C4-2B (cell line): Measurements from ENCODE around the gene MYOCD.

ENCODE experiments used
- ZFX ChIP-seq: fragments of 450-650 bp; IDR thresholded peaks from 2 replicates; pipeline ENCODE4 v1.6.1; 2017
- TF ChIP-seq, protein P1 (sequence below): fragments of 450-650 bp; conservative IDR thresholded peaks from 2 replicates; pipeline ENCODE4 v1.5.1; 2017; ENCODE audit warnings: mild to moderate bottlenecking

DNA sequence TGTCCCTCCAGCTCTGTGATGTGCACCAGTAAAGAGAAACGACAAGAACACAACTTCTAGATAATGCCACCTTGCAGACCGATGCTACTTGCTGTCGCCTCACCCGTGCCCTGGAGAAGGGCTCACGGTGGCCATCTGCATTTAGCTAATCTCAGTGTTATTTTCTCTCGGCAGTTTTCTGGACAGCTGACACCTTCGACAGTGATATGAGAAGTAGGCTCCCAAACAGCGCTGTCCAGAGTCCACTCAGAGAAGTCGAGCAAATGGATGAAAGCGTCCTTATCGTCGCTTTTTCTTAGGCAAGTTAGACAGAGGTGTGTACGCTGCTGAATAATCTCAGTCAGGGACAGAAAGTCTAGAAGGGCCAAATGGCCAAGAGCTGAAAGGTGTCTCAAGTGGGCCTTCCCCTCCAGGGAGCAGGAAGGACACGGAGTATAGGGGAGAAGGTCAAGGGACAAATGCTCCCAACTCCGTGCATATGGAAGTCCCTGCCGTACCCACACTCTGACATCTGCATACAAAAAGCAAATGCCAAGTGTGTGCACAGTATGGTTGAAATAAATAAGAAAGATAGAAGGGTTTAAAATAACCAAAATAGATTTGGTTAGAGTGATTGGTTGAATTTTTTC, 42.4 kb upstream of the MYOCD start:
- TF ChIP-seq, protein P1, sequence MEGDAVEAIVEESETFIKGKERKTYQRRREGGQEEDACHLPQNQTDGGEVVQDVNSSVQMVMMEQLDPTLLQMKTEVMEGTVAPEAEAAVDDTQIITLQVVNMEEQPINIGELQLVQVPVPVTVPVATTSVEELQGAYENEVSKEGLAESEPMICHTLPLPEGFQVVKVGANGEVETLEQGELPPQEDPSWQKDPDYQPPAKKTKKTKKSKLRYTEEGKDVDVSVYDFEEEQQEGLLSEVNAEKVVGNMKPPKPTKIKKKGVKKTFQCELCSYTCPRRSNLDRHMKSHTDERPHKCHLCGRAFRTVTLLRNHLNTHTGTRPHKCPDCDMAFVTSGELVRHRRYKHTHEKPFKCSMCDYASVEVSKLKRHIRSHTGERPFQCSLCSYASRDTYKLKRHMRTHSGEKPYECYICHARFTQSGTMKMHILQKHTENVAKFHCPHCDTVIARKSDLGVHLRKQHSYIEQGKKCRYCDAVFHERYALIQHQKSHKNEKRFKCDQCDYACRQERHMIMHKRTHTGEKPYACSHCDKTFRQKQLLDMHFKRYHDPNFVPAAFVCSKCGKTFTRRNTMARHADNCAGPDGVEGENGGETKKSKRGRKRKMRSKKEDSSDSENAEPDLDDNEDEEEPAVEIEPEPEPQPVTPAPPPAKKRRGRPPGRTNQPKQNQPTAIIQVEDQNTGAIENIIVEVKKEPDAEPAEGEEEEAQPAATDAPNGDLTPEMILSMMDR: no peak
- TF ChIP-seq ZFX: no peak
